ENCODE data around the gene TMEM175. TPM values are rescaled to one million over a fixed set of nuclear protein-coding genes. Genes with fewer than 3 reads are reported as not detected.

Gene TMEM175
- total and polyA plus RNA-seq, 9 of the 15 experiments (the other 6 are each of a cell fraction or from before 2014, with no cell fraction given): 0.13 to 30.9 (median 9.4) TPM

DNA sequence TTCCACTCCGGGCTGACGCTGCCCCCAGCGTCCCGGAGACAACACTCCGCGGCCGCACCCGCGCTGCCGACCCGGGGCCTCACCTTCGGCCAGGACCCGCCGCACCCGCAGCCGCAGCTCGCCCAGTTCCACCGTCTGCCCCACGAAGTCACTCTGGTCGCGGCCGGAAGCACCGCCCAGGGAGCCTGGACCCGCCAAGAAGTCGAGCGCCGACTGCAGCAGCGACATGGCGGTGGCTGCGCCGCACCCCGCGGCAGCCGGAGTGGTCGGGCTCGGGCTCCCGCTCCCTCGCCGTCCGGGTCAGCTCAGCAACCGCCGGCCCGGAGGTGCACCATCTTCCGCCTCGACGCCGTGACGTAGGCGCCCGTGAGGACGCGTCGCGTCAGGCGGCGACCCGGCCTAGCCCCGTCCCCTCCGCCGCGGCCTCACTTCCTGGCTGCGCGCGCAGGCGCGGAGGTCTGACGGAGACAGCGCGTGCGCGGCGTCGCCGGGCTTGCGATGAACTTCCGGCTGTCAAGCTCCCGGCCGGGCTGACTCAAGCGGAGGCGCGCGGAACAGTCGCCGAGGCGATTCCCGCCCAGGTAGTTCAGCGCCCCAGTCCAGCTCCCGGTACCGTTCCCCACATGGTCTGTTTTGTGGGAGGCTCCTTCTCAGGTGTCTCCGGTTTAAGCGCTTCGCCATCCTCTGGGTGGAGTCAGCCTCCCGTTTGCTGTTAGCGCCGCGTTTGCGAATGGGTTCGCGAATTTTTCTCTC is at the start of gene TMEM175, which contains the start of gene GAK (continued):
- TF ChIP-seq, protein P1, sequence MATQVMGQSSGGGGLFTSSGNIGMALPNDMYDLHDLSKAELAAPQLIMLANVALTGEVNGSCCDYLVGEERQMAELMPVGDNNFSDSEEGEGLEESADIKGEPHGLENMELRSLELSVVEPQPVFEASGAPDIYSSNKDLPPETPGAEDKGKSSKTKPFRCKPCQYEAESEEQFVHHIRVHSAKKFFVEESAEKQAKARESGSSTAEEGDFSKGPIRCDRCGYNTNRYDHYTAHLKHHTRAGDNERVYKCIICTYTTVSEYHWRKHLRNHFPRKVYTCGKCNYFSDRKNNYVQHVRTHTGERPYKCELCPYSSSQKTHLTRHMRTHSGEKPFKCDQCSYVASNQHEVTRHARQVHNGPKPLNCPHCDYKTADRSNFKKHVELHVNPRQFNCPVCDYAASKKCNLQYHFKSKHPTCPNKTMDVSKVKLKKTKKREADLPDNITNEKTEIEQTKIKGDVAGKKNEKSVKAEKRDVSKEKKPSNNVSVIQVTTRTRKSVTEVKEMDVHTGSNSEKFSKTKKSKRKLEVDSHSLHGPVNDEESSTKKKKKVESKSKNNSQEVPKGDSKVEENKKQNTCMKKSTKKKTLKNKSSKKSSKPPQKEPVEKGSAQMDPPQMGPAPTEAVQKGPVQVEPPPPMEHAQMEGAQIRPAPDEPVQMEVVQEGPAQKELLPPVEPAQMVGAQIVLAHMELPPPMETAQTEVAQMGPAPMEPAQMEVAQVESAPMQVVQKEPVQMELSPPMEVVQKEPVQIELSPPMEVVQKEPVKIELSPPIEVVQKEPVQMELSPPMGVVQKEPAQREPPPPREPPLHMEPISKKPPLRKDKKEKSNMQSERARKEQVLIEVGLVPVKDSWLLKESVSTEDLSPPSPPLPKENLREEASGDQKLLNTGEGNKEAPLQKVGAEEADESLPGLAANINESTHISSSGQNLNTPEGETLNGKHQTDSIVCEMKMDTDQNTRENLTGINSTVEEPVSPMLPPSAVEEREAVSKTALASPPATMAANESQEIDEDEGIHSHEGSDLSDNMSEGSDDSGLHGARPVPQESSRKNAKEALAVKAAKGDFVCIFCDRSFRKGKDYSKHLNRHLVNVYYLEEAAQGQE (IDR thresholded peaks at IDR 0.05; ENCODE audit: borderline replicate concordance): no peak
- TF ChIP-seq, protein P1 (CRISPR knock-in tag; IDR thresholded peaks at IDR 0.05; ENCODE audit: low read depth): 0 out of 2 replicates have a peak, but pooled peaks have one; percentile 49
- peak; percentile 43; the same call in 1 of the 2 replicates for TF ChIP-seq ZNF583 (CRISPR knock-in tag; IDR thresholded peaks at IDR 0.05)
- no peak for TF ChIP-seq RBM17 (IDR thresholded peaks at IDR 0.05; ENCODE audit: borderline replicate concordance, low read depth, low read length)
- TF ChIP-seq ZNF75A (CRISPR knock-in tag; IDR thresholded peaks at IDR 0.05): no peak
- no peak for TF ChIP-seq ETS2 (tag; IDR thresholded peaks at IDR 0.05; ENCODE audit: borderline replicate concordance, poor library complexity, severe bottlenecking)
- TF ChIP-seq, protein P2, sequence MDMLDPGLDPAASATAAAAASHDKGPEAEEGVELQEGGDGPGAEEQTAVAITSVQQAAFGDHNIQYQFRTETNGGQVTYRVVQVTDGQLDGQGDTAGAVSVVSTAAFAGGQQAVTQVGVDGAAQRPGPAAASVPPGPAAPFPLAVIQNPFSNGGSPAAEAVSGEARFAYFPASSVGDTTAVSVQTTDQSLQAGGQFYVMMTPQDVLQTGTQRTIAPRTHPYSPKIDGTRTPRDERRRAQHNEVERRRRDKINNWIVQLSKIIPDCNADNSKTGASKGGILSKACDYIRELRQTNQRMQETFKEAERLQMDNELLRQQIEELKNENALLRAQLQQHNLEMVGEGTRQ (CRISPR knock-in tag; IDR thresholded peaks at IDR 0.05): no peak
- no peak for TF ChIP-seq ZNF24 (IDR thresholded peaks at IDR 0.05)
- TF ChIP-seq MED1 (CRISPR knock-in tag; IDR thresholded peaks at IDR 0.05; ENCODE audit: borderline replicate concordance): no peak
- peak in 1 of 2 experiments; percentile 62; a peak in 1 of 4 replicates for TF ChIP-seq KDM4B (IDR thresholded peaks at IDR 0.05; ENCODE audit: borderline replicate concordance in 2 of 2, low read depth in 1 of 2)
- TF ChIP-seq ETV5 (CRISPR knock-in tag; IDR thresholded peaks at IDR 0.05; ENCODE audit: low read depth): 0 out of 2 replicates have a peak, but pooled peaks have one; percentile 23
- TF ChIP-seq NCOA2 (IDR thresholded peaks at IDR 0.05; ENCODE audit: partially characterized antibody in 2 of 2): no peak
- TF ChIP-seq ARNT (IDR thresholded peaks at IDR 0.05): no peak
- TF ChIP-seq, protein P3, sequence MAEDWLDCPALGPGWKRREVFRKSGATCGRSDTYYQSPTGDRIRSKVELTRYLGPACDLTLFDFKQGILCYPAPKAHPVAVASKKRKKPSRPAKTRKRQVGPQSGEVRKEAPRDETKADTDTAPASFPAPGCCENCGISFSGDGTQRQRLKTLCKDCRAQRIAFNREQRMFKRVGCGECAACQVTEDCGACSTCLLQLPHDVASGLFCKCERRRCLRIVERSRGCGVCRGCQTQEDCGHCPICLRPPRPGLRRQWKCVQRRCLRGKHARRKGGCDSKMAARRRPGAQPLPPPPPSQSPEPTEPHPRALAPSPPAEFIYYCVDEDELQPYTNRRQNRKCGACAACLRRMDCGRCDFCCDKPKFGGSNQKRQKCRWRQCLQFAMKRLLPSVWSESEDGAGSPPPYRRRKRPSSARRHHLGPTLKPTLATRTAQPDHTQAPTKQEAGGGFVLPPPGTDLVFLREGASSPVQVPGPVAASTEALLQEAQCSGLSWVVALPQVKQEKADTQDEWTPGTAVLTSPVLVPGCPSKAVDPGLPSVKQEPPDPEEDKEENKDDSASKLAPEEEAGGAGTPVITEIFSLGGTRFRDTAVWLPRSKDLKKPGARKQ (CRISPR knock-in tag; IDR thresholded peaks at IDR 0.05): no peak
- TF ChIP-seq POLR2A (conservative IDR thresholded peaks at IDR 0.05): peak; percentile 91
- no peak for TF ChIP-seq ZNF785 (CRISPR knock-in tag; IDR thresholded peaks at IDR 0.05)
- no peak for TF ChIP-seq MCM7 (IDR thresholded peaks at IDR 0.05)
- no peak for TF ChIP-seq SETDB1 (IDR thresholded peaks at IDR 0.05; ENCODE audit: low read length)
- no peak for TF ChIP-seq OTX1 (CRISPR knock-in tag; IDR thresholded peaks at IDR 0.05)
- TF ChIP-seq ZNF274 (IDR thresholded peaks at IDR 0.05; ENCODE audit: borderline replicate concordance, low read depth, low read length): no peak

Data from K562 (cell line).